ENCODE data around the gene CSF2RB.

GRCh38 chr22:36900225-36900624 is 13.2 kb upstream of the CSF2RB start:
- TF ChIP-seq, protein P1, sequence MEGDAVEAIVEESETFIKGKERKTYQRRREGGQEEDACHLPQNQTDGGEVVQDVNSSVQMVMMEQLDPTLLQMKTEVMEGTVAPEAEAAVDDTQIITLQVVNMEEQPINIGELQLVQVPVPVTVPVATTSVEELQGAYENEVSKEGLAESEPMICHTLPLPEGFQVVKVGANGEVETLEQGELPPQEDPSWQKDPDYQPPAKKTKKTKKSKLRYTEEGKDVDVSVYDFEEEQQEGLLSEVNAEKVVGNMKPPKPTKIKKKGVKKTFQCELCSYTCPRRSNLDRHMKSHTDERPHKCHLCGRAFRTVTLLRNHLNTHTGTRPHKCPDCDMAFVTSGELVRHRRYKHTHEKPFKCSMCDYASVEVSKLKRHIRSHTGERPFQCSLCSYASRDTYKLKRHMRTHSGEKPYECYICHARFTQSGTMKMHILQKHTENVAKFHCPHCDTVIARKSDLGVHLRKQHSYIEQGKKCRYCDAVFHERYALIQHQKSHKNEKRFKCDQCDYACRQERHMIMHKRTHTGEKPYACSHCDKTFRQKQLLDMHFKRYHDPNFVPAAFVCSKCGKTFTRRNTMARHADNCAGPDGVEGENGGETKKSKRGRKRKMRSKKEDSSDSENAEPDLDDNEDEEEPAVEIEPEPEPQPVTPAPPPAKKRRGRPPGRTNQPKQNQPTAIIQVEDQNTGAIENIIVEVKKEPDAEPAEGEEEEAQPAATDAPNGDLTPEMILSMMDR (IDR thresholded peaks at IDR 0.05): no peak
- no peak for TF ChIP-seq POLR2A (IDR thresholded peaks at IDR 0.05)

All from right lobe of liver (tissue), 4 donors.